ENCODE data around the gene COBL. TPM values are rescaled to one million over a fixed set of nuclear protein-coding genes. Genes with fewer than 3 reads are reported as not detected.

The COBL gene
- total RNA-seq, 1 experiment from 2014 or later = 49.9 TPM

DNA sequence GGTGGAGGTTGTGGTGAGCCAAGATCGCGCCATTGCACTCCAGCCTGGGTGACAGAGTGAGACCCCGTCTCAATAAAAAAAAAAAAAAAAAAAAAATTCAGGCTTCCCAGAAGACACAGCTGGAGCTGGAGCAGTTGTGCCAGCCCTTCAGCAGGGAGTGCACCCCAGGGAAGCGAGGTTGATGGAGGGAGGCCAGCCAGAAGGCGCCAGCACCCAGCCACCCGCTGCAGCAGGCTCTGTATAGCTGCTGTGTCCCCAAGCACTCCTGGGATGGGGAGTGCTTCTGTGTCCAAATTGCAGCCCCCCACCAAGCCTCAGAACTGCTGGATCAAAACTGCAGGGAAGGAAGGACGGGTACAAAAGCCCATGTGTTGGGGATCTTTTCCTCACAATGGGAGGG, 47.8 kb downstream of the COBL start:
- TF ChIP-seq, protein P1, sequence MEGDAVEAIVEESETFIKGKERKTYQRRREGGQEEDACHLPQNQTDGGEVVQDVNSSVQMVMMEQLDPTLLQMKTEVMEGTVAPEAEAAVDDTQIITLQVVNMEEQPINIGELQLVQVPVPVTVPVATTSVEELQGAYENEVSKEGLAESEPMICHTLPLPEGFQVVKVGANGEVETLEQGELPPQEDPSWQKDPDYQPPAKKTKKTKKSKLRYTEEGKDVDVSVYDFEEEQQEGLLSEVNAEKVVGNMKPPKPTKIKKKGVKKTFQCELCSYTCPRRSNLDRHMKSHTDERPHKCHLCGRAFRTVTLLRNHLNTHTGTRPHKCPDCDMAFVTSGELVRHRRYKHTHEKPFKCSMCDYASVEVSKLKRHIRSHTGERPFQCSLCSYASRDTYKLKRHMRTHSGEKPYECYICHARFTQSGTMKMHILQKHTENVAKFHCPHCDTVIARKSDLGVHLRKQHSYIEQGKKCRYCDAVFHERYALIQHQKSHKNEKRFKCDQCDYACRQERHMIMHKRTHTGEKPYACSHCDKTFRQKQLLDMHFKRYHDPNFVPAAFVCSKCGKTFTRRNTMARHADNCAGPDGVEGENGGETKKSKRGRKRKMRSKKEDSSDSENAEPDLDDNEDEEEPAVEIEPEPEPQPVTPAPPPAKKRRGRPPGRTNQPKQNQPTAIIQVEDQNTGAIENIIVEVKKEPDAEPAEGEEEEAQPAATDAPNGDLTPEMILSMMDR (IDR thresholded peaks at IDR 0.05; ENCODE audit: unreplicated experiment) = no peak
- Mint-ChIP-seq H3K27me3 (ENCODE audit: unreplicated experiment) (no peaks in the 10 kb centered on the region), H3K36me3 (ENCODE audit: insufficient read depth, unreplicated experiment) (peaks cover under 1% of the 10 kb centered on the region), H3K4me3 (ENCODE audit: low read depth, unreplicated experiment) (no peak overlapping the region), H3K27ac (ENCODE audit: unreplicated experiment) (no peak overlapping the region), H3K9me3 (ENCODE audit: low read depth, unreplicated experiment) (no peaks in the 10 kb centered on the region), H3K4me1 (ENCODE audit: low read depth, unreplicated experiment) (peaks cover 9% of the 10 kb centered on the region)
- no TSS peak for BruUV-seq (replicated peaks)
- CTCF ChIA-PET = no interaction called here
- no peak for DNase-seq
- intact Hi-C loops (cut with micrococcal nuclease; ENCODE audit: unreplicated experiment) = no loop called here

GRCh38 chr7:51267169-51267568, 49.4 kb downstream of the COBL start:
- Mint-ChIP-seq H3K4me1 (ENCODE audit: low read depth, unreplicated experiment) (peaks cover 26% of the 10 kb centered on the region), H3K9me3 (ENCODE audit: low read depth, unreplicated experiment) (no peaks in the 10 kb centered on the region), H3K27ac (ENCODE audit: unreplicated experiment) (no peak overlapping the region), H3K27me3 (ENCODE audit: unreplicated experiment) (no peaks in the 10 kb centered on the region), H3K4me3 (ENCODE audit: low read depth, unreplicated experiment) (no peak overlapping the region), H3K36me3 (ENCODE audit: insufficient read depth, unreplicated experiment) (peaks cover 12% of the 10 kb centered on the region)
- CTCF ChIA-PET = no interaction called here
- intact Hi-C loops (cut with micrococcal nuclease; ENCODE audit: unreplicated experiment) = no loop called here
- DNase-seq = no peak
- TF ChIP-seq, protein P1 (IDR thresholded peaks at IDR 0.05; ENCODE audit: unreplicated experiment) = no peak
- no TSS peak for BruUV-seq (replicated peaks)

- intact Hi-C loops (cut with micrococcal nuclease; ENCODE audit: unreplicated experiment) = no loop called here
- H3K9me3 Mint-ChIP-seq (ENCODE audit: low read depth, unreplicated experiment) = no peaks in the 10 kb centered on the region
- TF ChIP-seq, protein P1 (IDR thresholded peaks at IDR 0.05; ENCODE audit: unreplicated experiment) = no peak
- no peak overlapping the region for H3K4me3 Mint-ChIP-seq (ENCODE audit: low read depth, unreplicated experiment)
- CTCF ChIA-PET = no interaction called here
- H3K27ac Mint-ChIP-seq (ENCODE audit: unreplicated experiment) = no peak overlapping the region
- H3K4me1 Mint-ChIP-seq (ENCODE audit: low read depth, unreplicated experiment) = peaks cover 44% of the 10 kb centered on the region
- BruUV-seq (replicated peaks) = no TSS peak
- DNase-seq = no peak
- H3K36me3 Mint-ChIP-seq (ENCODE audit: insufficient read depth, unreplicated experiment) = peaks cover 16% of the 10 kb centered on the region
- no peaks in the 10 kb centered on the region for H3K27me3 Mint-ChIP-seq (ENCODE audit: unreplicated experiment)
Observed at GRCh38 chr7:51265066-51265907, 51.3 kb downstream of the COBL start.

GRCh38 chr7:51263631-51264484, 52.8 kb downstream of the COBL start:
- CTCF ChIA-PET = interaction anchor here (0.6 to 1.5 kb wide), 15 partner anchors 9 to 124 kb away, joined by 3 to 8 read pairs (median 4); no protein-coding TSS in a partner anchor

More at GRCh38 chr7:51263631-51264484, 52.8 kb downstream of the COBL start:
- Mint-ChIP-seq H3K27me3 (ENCODE audit: unreplicated experiment) (no peaks in the 10 kb centered on the region), H3K4me1 (ENCODE audit: low read depth, unreplicated experiment) (peaks cover 46% of the 10 kb centered on the region), H3K9me3 (ENCODE audit: low read depth, unreplicated experiment) (no peaks in the 10 kb centered on the region), H3K27ac (ENCODE audit: unreplicated experiment) (peak overlapping the region; percentile 62), H3K36me3 (ENCODE audit: insufficient read depth, unreplicated experiment) (peaks cover 16% of the 10 kb centered on the region), H3K4me3 (ENCODE audit: low read depth, unreplicated experiment) (peak overlapping the region; percentile 7)
- intact Hi-C loops (cut with micrococcal nuclease; ENCODE audit: unreplicated experiment) = loop anchor here (2.0 kb wide), 1 partner anchor 51 kb away; no protein-coding TSS in a partner anchor
- TF ChIP-seq, protein P1 (IDR thresholded peaks at IDR 0.05; ENCODE audit: unreplicated experiment) = no peak
- peak; percentile 88 for DNase-seq
- no TSS peak for BruUV-seq (replicated peaks)

Measured in Calu3 (cell line).